ENCODE measurements around the gene GOLGA2.
"Not testable (repeated sequence)": the region's sequence is repeated elsewhere in the genome, so short reads cannot be mapped to it uniquely, and the experiment has no call there.

GOLGA2 gene

GRCh38 chr9:128288273-128289004 lies 12.6 kb upstream of the GOLGA2 start:
- DNase-seq = no peak

- DNase-seq = no peak
These were observed 10.6 kb upstream of the GOLGA2 start for GRCh38 chr9:128286440-128286839.

- DNase-seq = no peak
These were observed 9.4 kb upstream of the GOLGA2 start for GRCh38 chr9:128285033-128285784.

- DNase-seq = no peak
These were observed 6.7 kb upstream of the GOLGA2 start for GRCh38 chr9:128282500-128282899.

- DNase-seq = no peak
These were observed 4.3 kb upstream of the GOLGA2 start for GRCh38 chr9:128280084-128280622.

- not testable (repeated sequence) for DNase-seq
These were observed 3.6 kb upstream of the GOLGA2 start for GRCh38 chr9:128279088-128280073.

GRCh38 chr9:128276574-128277270 lies 915 bp upstream of the GOLGA2 start:
- peak in 1 of 3 experiments; percentile 50 for DNase-seq

- DNase-seq = peak; percentile 97 to 100 (median 99)
These were observed 284 bp upstream of the GOLGA2 start, which contains the start of gene SWI5 for GRCh38 chr9:128276008-128276573. TSS of gene SWI5 (plus strand) at chr9:128276276.

GRCh38 chr9:128274245-128274644 lies 1.6 kb downstream of the GOLGA2 start:
- no peak for DNase-seq

GRCh38 chr9:128271512-128271911 lies 4.3 kb downstream of the GOLGA2 start:
- DNase-seq = no peak

GRCh38 chr9:128271112-128271511 lies 4.7 kb downstream of the GOLGA2 start:
- no peak for DNase-seq

- no peak for DNase-seq
These were observed 8.8 kb downstream of the GOLGA2 start for GRCh38 chr9:128266868-128267590.

GRCh38 chr9:128265348-128265847 lies 10.4 kb downstream of the GOLGA2 start:
- no peak for DNase-seq

- no peak for DNase-seq
These were observed 13.1 kb downstream of the GOLGA2 start for GRCh38 chr9:128262687-128263086.

- no peak for DNase-seq
These were observed 15.5 kb downstream of the GOLGA2 start for GRCh38 chr9:128260340-128260739.

GRCh38 chr9:128259156-128259555 lies 16.7 kb downstream of the GOLGA2 start:
- DNase-seq = no peak

- DNase-seq = no peak
These were observed 17.5 kb downstream of the GOLGA2 start for GRCh38 chr9:128258326-128258725.

GRCh38 chr9:128257907-128258306 lies 17.9 kb downstream of the GOLGA2 start:
- DNase-seq = no peak

- DNase-seq = peak in 1 of 3 experiments; percentile 31
These were observed 18.6 kb downstream of the GOLGA2 start for GRCh38 chr9:128257086-128257825.
